ENCODE measurements around the gene INPP4A.
A peak's percentile ranks its signal among the peaks of the same experiment; 100 is the strongest.

INPP4A gene

GRCh38 chr2:98605076-98605475 lies 160.4 kb downstream of the INPP4A start (continued):
- TF ChIP-seq, protein P1, sequence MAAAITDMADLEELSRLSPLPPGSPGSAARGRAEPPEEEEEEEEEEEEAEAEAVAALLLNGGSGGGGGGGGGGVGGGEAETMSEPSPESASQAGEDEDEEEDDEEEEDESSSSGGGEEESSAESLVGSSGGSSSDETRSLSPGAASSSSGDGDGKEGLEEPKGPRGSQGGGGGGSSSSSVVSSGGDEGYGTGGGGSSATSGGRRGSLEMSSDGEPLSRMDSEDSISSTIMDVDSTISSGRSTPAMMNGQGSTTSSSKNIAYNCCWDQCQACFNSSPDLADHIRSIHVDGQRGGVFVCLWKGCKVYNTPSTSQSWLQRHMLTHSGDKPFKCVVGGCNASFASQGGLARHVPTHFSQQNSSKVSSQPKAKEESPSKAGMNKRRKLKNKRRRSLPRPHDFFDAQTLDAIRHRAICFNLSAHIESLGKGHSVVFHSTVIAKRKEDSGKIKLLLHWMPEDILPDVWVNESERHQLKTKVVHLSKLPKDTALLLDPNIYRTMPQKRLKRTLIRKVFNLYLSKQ (tag by site-specific recombination; IDR thresholded peaks at IDR 0.05; ENCODE audit: borderline replicate concordance) = no peak
- TF ChIP-seq ZNF24 (tag by site-specific recombination; IDR thresholded peaks at IDR 0.05) (no peak), ZNF785 (tag by site-specific recombination; IDR thresholded peaks at IDR 0.05) (no peak), ZNF548 (tag by site-specific recombination; IDR thresholded peaks at IDR 0.05) (no peak), ZNF529 (tag by site-specific recombination; IDR thresholded peaks at IDR 0.05; ENCODE audit: insufficient replicate concordance) (no peak)

DNA sequence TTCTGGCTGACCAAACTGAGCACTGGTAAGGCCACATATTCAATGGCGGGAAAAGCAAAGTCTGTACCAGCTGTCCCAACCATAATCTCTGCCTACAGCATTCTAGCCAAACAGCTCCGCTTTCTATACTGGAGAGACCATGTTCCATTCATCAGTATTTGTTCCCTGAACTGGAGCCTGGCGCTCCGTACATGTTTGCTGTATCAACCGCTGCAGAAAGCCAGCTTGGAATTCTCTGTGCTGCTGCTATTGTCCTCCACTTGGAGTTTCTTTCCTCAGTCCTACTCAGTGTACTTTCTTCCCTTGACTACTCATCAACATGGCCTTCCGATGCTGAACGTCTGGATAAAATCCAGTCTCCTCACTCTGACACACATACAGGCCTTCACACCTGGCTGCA lies 161.8 kb downstream of the INPP4A start:
- Histone ChIP-seq H3K4me1 (ENCODE audit: control insufficient read depth, insufficient read depth, low read length) (peaks cover 15% of the 10 kb centered on the region), H3K4me3 (ENCODE audit: low read depth, low read length) (no peak overlapping the region), H3K36me3 (ENCODE audit: control insufficient read depth in 2 of 2, insufficient read depth in 1 of 2, low read length in 2 of 2) (peaks cover 26 to 43% of the 10 kb centered on the region in 2 experiments), H3K27ac (ENCODE audit: extremely low read depth, low read depth, low read length) (no peak overlapping the region), H3K9me3 (ENCODE audit: control insufficient read depth, insufficient read depth, low read depth, low read length) (no peaks in the 10 kb centered on the region)
- ChIA-PET POLR2A (no interaction called here), CTCF (interaction anchor here (0.5 kb wide), 1 partner anchor 32 kb away, joined by 3 read pairs; no protein-coding TSS in a partner anchor)
- TF ChIP-seq ZNF112 (tag by site-specific recombination; IDR thresholded peaks at IDR 0.05) (no peak), KLF9 (tag by site-specific recombination; IDR thresholded peaks at IDR 0.05; ENCODE audit: low read depth) (no peak), ZBTB48 (tag by site-specific recombination; IDR thresholded peaks at IDR 0.05) (no peak), MEIS1 (CRISPR knock-in tag; IDR thresholded peaks at IDR 0.05; ENCODE audit: borderline replicate concordance) (no peak), SCRT1 (tag by site-specific recombination; IDR thresholded peaks at IDR 0.05; ENCODE audit: borderline replicate concordance) (no peak), TRIM28 (IDR thresholded peaks at IDR 0.05; ENCODE audit: borderline replicate concordance, low read length) (no peak), ZNF433 (tag by site-specific recombination; IDR thresholded peaks at IDR 0.05; ENCODE audit: low read depth) (no peak)

DNA sequence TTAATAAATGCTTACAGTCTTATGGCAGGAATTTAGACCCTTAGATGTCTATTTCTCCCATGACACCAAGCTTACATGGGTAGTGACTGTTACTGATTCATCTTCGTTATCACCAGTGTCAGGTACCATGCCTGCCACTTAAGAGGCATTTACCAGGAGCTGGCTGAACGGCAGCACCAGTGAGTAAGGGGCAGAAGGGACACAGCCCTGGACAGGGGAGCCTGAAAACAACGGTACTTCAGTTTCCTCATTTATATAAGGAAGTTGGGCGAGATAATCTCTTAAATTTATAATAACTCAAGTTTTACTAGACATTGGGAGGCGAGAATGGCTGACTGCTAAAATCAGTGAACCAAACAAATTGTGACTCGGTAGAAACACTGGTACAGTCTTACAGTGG lies 162.4 kb downstream of the INPP4A start:
- Histone ChIP-seq H3K27ac (ENCODE audit: extremely low read depth, low read depth, low read length) (no peak overlapping the region), H3K36me3 (ENCODE audit: control insufficient read depth in 2 of 2, insufficient read depth in 1 of 2, low read length in 2 of 2) (peaks cover 30 to 43% of the 10 kb centered on the region in 2 experiments), H3K4me1 (ENCODE audit: control insufficient read depth, insufficient read depth, low read length) (peaks cover 15% of the 10 kb centered on the region), H3K4me3 (ENCODE audit: low read depth, low read length) (peak overlapping the region; percentile 75), H3K9me3 (ENCODE audit: control insufficient read depth, insufficient read depth, low read depth, low read length) (no peaks in the 10 kb centered on the region)
- TF ChIP-seq ZNF324 (tag by site-specific recombination; IDR thresholded peaks at IDR 0.05) = no peak
- TF ChIP-seq MEIS1 (CRISPR knock-in tag; IDR thresholded peaks at IDR 0.05; ENCODE audit: borderline replicate concordance) = no peak
- TF ChIP-seq ZNF132 (tag by site-specific recombination; IDR thresholded peaks at IDR 0.05; ENCODE audit: borderline replicate concordance) = no peak
- no peak for TF ChIP-seq ZNF366 (tag by site-specific recombination; conservative IDR thresholded peaks at IDR 0.05)
- TF ChIP-seq ZNF140 (tag by site-specific recombination; IDR thresholded peaks at IDR 0.05) = no peak
- no peak for TF ChIP-seq ZBTB49 (tag by site-specific recombination; IDR thresholded peaks at IDR 0.05; ENCODE audit: low read depth)
- TF ChIP-seq ZNF433 (tag by site-specific recombination; IDR thresholded peaks at IDR 0.05; ENCODE audit: low read depth) = no peak
- TF ChIP-seq SETDB1 (IDR thresholded peaks at IDR 0.05; ENCODE audit: insufficient read length, low read length) = no peak
- no peak for TF ChIP-seq ZNF114 (tag by site-specific recombination; IDR thresholded peaks at IDR 0.05)
- no peak for TF ChIP-seq KLF10 (tag by site-specific recombination; IDR thresholded peaks at IDR 0.05)
- CTCF ChIA-PET = interaction anchor here (0.5 kb wide), 2 partner anchors 32 to 199 kb away, joined by 3 to 4 read pairs; no protein-coding TSS in a partner anchor
- POLR2A ChIA-PET = no interaction called here

Data from HEK293 (cell line).